LNCaP clone FGC (cell line): ENCODE results near the gene AFF1.

Source experiments
- DNase-seq: peaks from one replicate; pipeline ENCODE4 v3.0.0-alpha.2; 2011; ENCODE audit warnings: low read depth
- H3K4me3 ChIP-seq: 2 replicates; pipeline ENCODE4 v1.5.1; 2011; ENCODE audit warnings: mild to moderate bottlenecking, low read depth, low read length, control low read depth
- TF ChIP-seq, protein P1 (sequence below): IDR thresholded peaks from 2 replicates; pipeline ENCODE4 v1.5.1; 2012; ENCODE audit warnings: mild to moderate bottlenecking; ENCODE audit not compliant: control insufficient read depth, insufficient read depth; ENCODE audit errors: extremely low read depth

The AFF1 gene

DNA sequence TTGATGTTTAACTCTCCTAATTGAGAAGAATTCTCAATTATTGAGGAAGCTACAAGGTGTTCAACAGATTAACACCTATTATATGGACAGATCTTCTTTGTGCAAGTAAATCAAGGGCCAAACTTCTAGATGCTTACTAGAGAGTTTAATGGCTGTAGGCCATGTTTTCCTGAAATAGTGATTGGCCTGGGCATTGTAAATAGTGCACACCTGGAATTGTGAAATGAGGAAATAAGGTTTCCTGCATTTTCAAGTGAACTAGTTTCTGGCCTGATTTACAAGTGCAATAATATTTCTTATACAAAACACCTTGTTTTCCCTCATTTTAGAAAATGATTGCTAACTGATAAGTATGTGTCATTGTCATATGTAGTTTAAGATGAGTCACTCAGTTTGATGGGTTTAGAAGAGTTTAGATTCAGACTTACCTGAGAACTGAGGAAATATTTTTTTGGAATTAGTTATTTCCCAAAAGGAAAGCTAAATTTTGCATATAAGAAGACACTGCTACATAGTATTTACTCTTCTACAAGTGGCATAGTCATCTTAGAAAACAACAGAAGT, 21.2 kb downstream of the AFF1 start:
- H3K4me3 ChIP-seq: no peak overlapping the region

DNA sequence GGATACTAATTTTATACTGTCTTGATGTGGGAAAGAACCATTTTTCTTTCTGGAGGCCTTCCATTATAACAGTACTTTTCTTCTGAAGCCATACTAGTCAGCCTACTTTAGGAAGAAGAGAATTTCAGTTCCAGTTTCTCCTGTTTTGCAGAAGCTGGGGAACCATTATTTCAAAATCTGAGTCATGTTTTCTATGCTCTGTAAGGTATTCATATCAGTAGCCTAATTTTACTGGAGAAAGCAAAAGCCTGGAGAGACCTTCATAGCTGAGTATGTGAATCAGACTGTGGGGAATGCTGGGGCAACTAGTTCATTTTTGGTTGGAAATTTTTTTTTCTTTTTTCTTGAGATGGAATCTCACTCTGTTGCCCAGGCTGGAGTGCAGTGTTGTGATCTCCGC, 22.4 kb downstream of the AFF1 start:
- no peak overlapping the region for H3K4me3 ChIP-seq
- DNase-seq: no peak
- TF ChIP-seq, protein P1, sequence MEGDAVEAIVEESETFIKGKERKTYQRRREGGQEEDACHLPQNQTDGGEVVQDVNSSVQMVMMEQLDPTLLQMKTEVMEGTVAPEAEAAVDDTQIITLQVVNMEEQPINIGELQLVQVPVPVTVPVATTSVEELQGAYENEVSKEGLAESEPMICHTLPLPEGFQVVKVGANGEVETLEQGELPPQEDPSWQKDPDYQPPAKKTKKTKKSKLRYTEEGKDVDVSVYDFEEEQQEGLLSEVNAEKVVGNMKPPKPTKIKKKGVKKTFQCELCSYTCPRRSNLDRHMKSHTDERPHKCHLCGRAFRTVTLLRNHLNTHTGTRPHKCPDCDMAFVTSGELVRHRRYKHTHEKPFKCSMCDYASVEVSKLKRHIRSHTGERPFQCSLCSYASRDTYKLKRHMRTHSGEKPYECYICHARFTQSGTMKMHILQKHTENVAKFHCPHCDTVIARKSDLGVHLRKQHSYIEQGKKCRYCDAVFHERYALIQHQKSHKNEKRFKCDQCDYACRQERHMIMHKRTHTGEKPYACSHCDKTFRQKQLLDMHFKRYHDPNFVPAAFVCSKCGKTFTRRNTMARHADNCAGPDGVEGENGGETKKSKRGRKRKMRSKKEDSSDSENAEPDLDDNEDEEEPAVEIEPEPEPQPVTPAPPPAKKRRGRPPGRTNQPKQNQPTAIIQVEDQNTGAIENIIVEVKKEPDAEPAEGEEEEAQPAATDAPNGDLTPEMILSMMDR: no peak

More for the DNA sequence above, 21.2 kb downstream of the AFF1 start:
- no peak for DNase-seq
- TF ChIP-seq, protein P1: no peak

DNA sequence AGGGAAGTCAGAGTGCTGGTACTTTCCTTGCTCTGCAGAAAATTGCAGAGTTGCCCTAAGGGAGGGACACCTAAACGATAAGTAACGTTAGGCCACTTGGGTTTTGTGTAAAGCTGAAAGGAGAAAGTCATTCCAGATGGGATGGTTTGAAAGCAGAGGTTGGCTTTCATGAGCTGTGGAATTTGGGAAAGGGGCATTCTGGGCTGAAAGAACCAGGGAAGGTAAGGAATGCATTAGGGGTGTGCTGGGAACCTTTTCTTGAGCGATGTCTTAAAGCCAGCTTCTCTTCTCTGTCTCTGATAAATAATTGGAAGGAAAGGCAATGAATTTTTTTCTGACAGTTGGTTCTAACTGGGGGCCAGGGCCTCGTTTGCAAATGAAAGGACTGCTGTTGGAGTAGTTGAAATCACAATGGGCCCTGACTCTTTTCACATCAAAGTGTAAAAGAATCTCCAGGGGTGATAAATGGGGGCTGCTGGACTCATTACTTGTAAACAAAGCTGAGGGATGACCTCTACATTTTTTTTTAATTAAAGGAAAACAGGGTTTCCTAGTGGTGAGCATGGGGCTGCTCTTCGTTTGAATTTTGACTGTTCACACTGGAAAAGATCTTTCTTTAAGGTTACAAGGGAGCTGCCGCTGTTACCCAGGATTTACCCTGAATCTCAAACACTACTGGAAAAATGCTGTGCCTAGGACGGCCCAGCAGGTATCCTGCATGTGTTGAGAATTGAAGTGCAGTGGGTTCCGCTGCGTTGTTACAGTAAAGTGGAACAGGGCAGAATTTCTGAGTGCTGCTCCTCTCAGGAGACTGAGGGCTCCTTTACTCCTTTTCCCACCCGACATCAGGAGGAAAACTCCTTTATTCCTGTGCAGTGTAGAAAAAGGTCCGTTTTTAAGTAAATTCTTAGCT, 25.0 kb downstream of the AFF1 start:
- TF ChIP-seq, protein P1: no peak
- no peak for DNase-seq
- H3K4me3 ChIP-seq: no peak overlapping the region

DNA sequence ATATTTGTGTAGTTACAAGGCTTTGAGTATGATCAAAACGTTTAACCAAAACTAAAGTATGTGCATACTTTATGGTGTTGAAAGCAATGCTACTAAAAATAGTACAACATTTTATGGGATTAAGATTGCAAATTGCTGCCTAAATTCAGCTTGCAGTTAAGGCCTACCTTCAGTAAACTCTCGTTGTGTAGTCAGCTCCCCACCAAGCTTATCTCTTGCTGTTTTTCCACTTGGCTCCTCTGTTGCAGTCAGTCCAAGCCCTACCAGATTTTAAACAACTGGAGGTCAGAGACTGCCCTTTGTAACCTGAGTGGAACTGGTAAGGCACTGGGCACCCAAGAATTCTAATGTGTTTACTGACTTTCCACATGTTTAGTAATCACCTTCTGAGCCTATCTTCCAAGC, 25.7 kb downstream of the AFF1 start:
- DNase-seq: no peak

DNA sequence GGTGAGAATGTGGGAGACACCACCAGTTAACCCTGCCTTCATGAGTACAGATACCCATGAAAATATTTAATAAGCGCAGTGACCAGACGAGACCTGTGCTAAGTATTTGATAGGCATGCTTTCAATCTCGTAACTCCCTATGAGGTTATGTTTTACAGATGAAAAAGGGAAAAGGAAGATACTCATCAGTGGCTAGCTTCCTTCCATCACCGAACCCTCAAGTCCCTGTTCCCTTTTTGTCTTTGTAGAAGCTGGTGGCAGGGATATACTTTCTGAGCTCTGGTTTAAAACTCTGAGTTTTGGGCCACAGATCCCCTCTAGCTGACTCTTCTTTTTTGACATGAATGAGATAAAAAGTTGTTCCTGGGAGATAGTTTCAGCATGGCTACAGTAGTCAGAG, 26.3 kb downstream of the AFF1 start:
- H3K4me3 ChIP-seq: no peak overlapping the region
- TF ChIP-seq, protein P1: no peak
- DNase-seq: no peak

More for the DNA sequence above, 25.7 kb downstream of the AFF1 start:
- H3K4me3 ChIP-seq: no peak overlapping the region
- TF ChIP-seq, protein P1: no peak

DNA sequence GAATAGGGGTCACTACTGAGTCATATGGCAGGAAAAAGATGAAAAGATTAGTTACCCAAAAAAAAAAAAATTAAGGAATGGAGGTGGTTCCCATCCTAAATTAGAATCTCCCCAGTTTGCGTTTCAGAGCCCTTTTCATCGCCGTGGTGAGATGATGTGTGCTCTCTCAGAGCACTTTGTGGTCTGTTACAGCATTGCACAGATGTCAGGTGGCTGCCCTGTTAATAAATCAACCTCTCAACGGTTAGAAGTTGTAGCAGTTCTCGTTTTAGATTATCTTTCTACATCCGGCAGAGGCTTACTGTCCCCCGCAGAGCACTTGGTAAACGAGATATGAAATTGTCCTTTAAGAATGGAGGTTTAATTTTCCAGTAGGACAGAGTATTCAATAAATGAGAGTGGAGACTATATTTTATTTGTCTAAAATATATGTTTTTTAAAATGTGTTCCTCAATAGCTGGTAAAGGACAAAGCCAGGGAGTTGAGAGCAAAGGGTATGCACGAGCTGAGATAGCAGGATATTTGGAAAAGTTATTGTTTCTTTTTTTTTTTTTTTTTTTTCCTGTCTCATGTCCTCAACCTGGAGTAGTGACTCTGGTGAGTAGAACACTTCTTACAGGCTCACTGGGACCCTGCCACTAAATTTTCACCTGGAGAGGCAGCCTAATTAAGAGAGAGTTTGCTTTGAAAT, 26.9 kb downstream of the AFF1 start:
- H3K4me3 ChIP-seq: no peak overlapping the region
- TF ChIP-seq, protein P1: no peak
- DNase-seq: no peak
